Esophagus muscularis mucosa (tissue), 4 donors: ENCODE results near the gene XYLT1. TPM values are rescaled to one million over a fixed set of nuclear protein-coding genes. Genes with fewer than 3 reads are reported as not detected.

Experiments
- DNase-seq: peaks from one replicate; pipeline ENCODE4 v3.0.0-alpha.2; 2017; ENCODE audit errors: extremely low spot score
- H3K27ac ChIP-seq, 4 donors: fragments of 200-600 bp; sonication (generic); replicated peaks in 1 of 4; 1 replicate in 3 of 4; 2 replicates in 1 of 4; pipeline ENCODE4 v1.5.1; 2016 to 2019; ENCODE audit warnings: mild to moderate bottlenecking in 1 of 4
- H3K27me3 ChIP-seq, 4 donors: fragments of 200-600 bp; sonication (generic); one replicate each; pipeline versions ENCODE4 v1.5.1 to v1.6.0; 2016 to 2019
- H3K36me3 ChIP-seq, 4 donors: fragments of 200-600 bp; sonication (generic); one replicate each; pipeline ENCODE4 v1.5.1; 2016 to 2019
- H3K4me1 ChIP-seq, 4 donors: fragments of 200-600 bp; sonication (generic); one replicate each; pipeline ENCODE4 v1.5.1; 2016 to 2019
- H3K4me3 ChIP-seq, 4 donors: fragments of 200-600 bp; sonication (generic); 1 replicate in 2 of 4; 2 replicates in 2 of 4; pipeline ENCODE4 v1.5.1; 2016 to 2019; ENCODE audit warnings: mild to moderate bottlenecking in 4 of 4, moderate library complexity in 1 of 4
- H3K9me3 ChIP-seq, 4 donors: fragments of 200-600 bp; sonication (generic); 1 replicate in 3 of 4; 2 replicates in 1 of 4; pipeline ENCODE4 v1.5.1; 2016 to 2019
- CTCF ChIP-seq, 3 experiments: fragments of 200-600 bp in 2 of 3; fragments of 450-650 bp in 1 of 3; sonication (generic) in 2 of 3; IDR thresholded peaks; one replicate each; pipeline ENCODE4 v1.5.1; 2017 to 2019; ENCODE audit warnings: antibody characterized with exemption in 3 of 3, mild to moderate bottlenecking in 2 of 3, moderate library complexity in 1 of 3
- EP300 ChIP-seq: sonication (generic); formaldehyde crosslinking; IDR thresholded peaks from one replicate; pipeline ENCODE4 v1.6.1; 2017; ENCODE audit warnings: antibody characterized with exemption
- POLR2A ChIP-seq: fragments of 450-650 bp; IDR thresholded peaks from one replicate; pipeline ENCODE4 v1.6.1; 2017; ENCODE audit warnings: antibody characterized with exemption, moderate library complexity, mild to moderate bottlenecking, low read depth
- POLR2AphosphoS5 ChIP-seq, 2 donors: sonication (generic); formaldehyde crosslinking; IDR thresholded peaks; one replicate each; pipeline ENCODE4 v1.6.1; 2017; ENCODE audit warnings: antibody characterized with exemption in 2 of 2
- WGBS: methylation state at CpG from one replicate; pipeline ENCODE4 v1.1.5; 2018; 5-methylcytosine and 5-hydroxymethylcytosine counted together
- intact Hi-C: fragments of 100-400 bp; cut with DNase I; formaldehyde crosslinking; loops from one replicate; pipeline ENCODE4 v1.15.1; 2023
- total RNA-seq, 4 donors: library from RNA; depleted of rRNA; stranded (reverse); fragments of >200 nt; gene quantifications; one replicate each; pipeline versions ENCODE4 v1.1.0 to v1.2.1, GENCODE V29; 2016

Gene XYLT1
- total RNA-seq, 4 donors from 2014 or later, result 25.2 to 57.1 (median 33.5) TPM

GRCh38 chr16:17365591-17366298, 105.0 kb downstream of the XYLT1 start:
- no peaks in the 10 kb centered on the region for H3K9me3 ChIP-seq
- H3K4me1 ChIP-seq, result peaks cover 33 to 100% (median 96%) of the 10 kb centered on the region in 4 donors
- no peak overlapping the region for H3K4me3 ChIP-seq
- no peaks in the 10 kb centered on the region for H3K27me3 ChIP-seq
- no peak for DNase-seq
- intact Hi-C loops, result loop anchor here (5.0 kb wide), 1 partner anchor 102 kb away; no protein-coding TSS in a partner anchor
- H3K27ac ChIP-seq, result peak overlapping the region; percentile 40 to 74 (median 68)
- no peaks in the 10 kb centered on the region for H3K36me3 ChIP-seq
- 75% methylated on average over 3 of the region's 3 CpGs for WGBS
- TF ChIP-seq EP300, result no peak
- peak in 1 of 2 donors; percentile 55 for TF ChIP-seq POLR2AphosphoS5 (IDR thresholded peaks at IDR 0.05)

GRCh38 chr16:17365211-17365541, 105.6 kb downstream of the XYLT1 start:
- 84% methylated on average over 4 of the region's 4 CpGs for WGBS
- Histone ChIP-seq H3K36me3 (no peaks in the 10 kb centered on the region), H3K27ac (peak overlapping the region; percentile 40 to 74 (median 68)), H3K4me1 (peaks cover 27 to 100% (median 96%) of the 10 kb centered on the region in 4 donors), H3K27me3 (no peaks in the 10 kb centered on the region), H3K4me3 (no peak overlapping the region), H3K9me3 (no peaks in the 10 kb centered on the region)
- intact Hi-C loops, result loop anchor here (5.0 kb wide), 1 partner anchor 102 kb away; no protein-coding TSS in a partner anchor
- no peak for DNase-seq
- TF ChIP-seq EP300 (no peak), CTCF (IDR thresholded peaks at IDR 0.05) (no peak), POLR2A (no peak), POLR2AphosphoS5 (IDR thresholded peaks at IDR 0.05) (no peak)

GRCh38 chr16:17364319-17365210, 106.2 kb downstream of the XYLT1 start:
- intact Hi-C loops, result loop anchor here (5.0 kb wide), 1 partner anchor 103 kb away; no protein-coding TSS in a partner anchor
- H3K4me1 ChIP-seq, result peaks cover 22 to 100% (median 96%) of the 10 kb centered on the region in 4 donors

GRCh38 chr16:17362946-17363345, 107.8 kb downstream of the XYLT1 start:
- no peak for DNase-seq
- Histone ChIP-seq H3K4me3 (no peak overlapping the region), H3K4me1 (peaks cover 23 to 98% (median 94%) of the 10 kb centered on the region in 4 donors), H3K36me3 (no peaks in the 10 kb centered on the region), H3K27me3 (no peaks in the 10 kb centered on the region), H3K9me3 (no peaks in the 10 kb centered on the region), H3K27ac (peak overlapping the region; percentile 40 to 74 (median 68))
- TF ChIP-seq POLR2A (no peak), EP300 (no peak)
- intact Hi-C loops, result no loop called here
- 75% methylated on average over 4 of the region's 4 CpGs for WGBS

More at GRCh38 chr16:17364319-17365210, 106.2 kb downstream of the XYLT1 start:
- Histone ChIP-seq H3K9me3 (no peaks in the 10 kb centered on the region), H3K4me3 (no peak overlapping the region), H3K27ac (peak overlapping the region; percentile 40 to 74 (median 68)), H3K27me3 (no peaks in the 10 kb centered on the region), H3K36me3 (no peaks in the 10 kb centered on the region)
- TF ChIP-seq EP300 (no peak), POLR2AphosphoS5 (IDR thresholded peaks at IDR 0.05) (peak; percentile 14 to 27), CTCF (IDR thresholded peaks at IDR 0.05) (no peak), POLR2A (no peak)
- no peak for DNase-seq
- WGBS, result 27% methylated on average over 18 of the region's 18 CpGs

GRCh38 chr16:17362183-17362582, 108.6 kb downstream of the XYLT1 start:
- no peak overlapping the region for H3K4me3 ChIP-seq
- peaks cover 23 to 90% (median 87%) of the 10 kb centered on the region in 4 donors for H3K4me1 ChIP-seq
- intact Hi-C loops, result no loop called here
- WGBS, result 95% methylated on average over 5 of the region's 5 CpGs
- no peak for DNase-seq
- H3K27me3 ChIP-seq, result no peaks in the 10 kb centered on the region
- H3K9me3 ChIP-seq, result no peaks in the 10 kb centered on the region
- H3K36me3 ChIP-seq, result peaks cover 0 to 3% (median under 1%) of the 10 kb centered on the region in 4 donors
- TF ChIP-seq POLR2AphosphoS5 (IDR thresholded peaks at IDR 0.05) (no peak), CTCF (IDR thresholded peaks at IDR 0.05) (no peak), EP300 (no peak)
- H3K27ac ChIP-seq, result peak overlapping the region in 3 of 4 donors; percentile 40 to 69 (median 66)
